ENCODE measurements around the gene FAM200A.

DNA sequence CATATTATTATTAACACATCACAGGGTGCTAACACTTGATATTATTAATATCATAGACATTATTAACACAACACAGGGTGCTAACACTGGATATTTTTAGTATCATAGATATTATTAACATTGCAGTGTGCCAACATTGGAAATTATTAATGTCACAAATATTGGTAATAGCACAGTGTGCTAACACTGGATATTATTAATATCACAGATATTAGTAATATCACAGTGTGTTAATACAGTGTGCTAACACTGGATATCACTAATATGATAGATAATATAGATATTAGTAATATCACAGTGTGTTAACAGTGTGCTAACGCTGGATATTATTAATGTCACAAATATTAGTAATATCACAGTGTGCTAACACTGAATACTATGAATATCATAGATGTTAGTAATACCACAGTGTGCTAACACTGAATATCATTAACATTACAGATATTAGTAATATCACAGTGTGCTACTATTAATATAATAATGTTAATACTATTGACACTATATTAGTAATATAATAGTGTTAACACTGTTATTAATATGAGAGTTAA lies 44.6 kb upstream of the FAM200A start:
- TF ChIP-seq POLR2A (IDR thresholded peaks at IDR 0.05) = no peak
- TF ChIP-seq, protein P1, sequence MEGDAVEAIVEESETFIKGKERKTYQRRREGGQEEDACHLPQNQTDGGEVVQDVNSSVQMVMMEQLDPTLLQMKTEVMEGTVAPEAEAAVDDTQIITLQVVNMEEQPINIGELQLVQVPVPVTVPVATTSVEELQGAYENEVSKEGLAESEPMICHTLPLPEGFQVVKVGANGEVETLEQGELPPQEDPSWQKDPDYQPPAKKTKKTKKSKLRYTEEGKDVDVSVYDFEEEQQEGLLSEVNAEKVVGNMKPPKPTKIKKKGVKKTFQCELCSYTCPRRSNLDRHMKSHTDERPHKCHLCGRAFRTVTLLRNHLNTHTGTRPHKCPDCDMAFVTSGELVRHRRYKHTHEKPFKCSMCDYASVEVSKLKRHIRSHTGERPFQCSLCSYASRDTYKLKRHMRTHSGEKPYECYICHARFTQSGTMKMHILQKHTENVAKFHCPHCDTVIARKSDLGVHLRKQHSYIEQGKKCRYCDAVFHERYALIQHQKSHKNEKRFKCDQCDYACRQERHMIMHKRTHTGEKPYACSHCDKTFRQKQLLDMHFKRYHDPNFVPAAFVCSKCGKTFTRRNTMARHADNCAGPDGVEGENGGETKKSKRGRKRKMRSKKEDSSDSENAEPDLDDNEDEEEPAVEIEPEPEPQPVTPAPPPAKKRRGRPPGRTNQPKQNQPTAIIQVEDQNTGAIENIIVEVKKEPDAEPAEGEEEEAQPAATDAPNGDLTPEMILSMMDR (IDR thresholded peaks at IDR 0.05) = no peak

Measured in right lobe of liver (tissue), 4 donors.